Activated T-cell treated with anti-CD3 and anti-CD28 coated beads, Interleukin-2, amount 50 U/mL, for 48 hours (primary cell): Measurements from ENCODE around the gene VMO1.
"Not testable (repeated sequence)": the region's sequence is repeated elsewhere in the genome, so short reads cannot be mapped to it uniquely, and the experiment has no call there.

ENCODE experiments used
- DNase-seq, 2 experiments: peaks; one replicate each; pipeline ENCODE4 v3.0.0-alpha.2; 2020

The VMO1 gene, protein sequence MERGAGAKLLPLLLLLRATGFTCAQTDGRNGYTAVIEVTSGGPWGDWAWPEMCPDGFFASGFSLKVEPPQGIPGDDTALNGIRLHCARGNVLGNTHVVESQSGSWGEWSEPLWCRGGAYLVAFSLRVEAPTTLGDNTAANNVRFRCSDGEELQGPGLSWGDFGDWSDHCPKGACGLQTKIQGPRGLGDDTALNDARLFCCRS

DNA sequence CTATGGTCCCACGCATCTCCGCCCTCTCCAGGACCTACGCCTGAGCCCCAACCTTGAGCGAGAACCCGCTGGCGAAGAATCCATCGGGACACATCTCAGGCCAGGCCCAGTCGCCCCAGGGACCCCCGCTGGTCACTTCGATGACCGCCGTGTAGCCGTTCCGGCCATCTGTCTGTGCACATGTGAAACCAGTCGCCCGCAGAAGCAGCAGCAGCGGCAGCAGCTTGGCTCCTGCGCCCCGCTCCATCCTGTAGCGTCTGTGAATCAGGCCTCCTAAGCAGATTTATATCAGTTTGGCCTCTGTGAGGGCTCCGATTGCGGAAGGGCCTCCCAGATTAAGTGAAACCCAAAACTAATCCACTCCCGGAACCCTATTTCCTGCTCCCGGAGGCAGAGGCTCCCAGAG lies at the start of gene VMO1:
Gene VMO1, minus strand, starts transcription at position 259 of the 406 bp plus-strand sequence. Its CDS starts 12 bp downstream, at position 247.
- peak in 1 of 2 experiments; percentile 39 for DNase-seq

DNA sequence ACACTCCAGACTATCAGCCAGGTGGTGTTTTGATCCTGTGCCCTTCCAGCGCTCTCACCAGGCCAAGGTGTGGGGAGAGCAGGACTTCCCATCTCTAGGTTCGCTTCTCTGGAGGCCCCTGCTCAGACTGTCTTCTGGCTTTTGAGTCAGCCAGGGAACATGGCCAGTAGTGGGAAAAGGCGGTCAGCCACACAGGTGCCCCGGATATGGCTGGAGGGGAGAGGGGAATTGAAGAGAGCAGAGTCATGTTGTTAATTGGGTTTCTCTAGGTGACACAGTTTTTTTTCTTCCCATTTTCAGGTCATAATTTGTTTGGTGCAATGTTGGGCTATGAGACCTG lies 48.5 kb upstream of the VMO1 start:
- DNase-seq: no peak

DNA sequence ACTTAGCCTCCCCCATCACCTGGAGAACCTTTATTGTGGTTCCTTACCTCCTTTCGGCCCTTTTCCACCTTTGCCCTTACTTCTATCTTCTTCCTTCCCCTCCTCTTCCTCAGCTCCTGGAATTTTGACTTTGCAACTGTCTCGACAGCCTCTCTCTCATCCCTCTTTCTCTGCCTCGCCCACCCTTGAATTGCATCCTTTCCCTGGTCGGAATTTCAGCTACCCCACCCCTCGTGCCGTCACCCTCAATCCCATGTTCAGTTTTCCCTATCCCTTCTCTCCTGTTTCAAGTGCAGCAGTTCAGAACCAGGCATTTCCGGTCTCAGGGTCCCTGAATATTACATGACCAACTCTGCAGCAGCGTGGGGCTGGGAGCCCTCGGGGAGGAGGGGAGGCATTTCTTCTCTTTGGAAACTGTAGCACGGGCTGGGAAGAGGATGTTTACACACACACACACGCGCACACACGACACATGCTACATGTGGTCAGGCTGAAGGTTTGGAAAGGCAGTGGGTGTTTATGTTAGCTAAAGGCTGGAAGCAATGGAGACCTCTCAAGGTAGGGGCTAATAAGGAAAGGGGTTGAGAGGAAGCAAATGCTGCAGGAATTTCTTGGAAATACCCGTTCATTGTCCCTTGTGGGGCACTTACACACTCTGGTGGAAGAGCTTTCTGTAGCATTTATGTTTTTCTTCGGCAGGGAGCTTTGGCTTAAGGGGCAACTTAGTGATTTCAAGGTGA lies 47.9 kb upstream of the VMO1 start:
- peak; percentile 28 to 31 for DNase-seq

DNA sequence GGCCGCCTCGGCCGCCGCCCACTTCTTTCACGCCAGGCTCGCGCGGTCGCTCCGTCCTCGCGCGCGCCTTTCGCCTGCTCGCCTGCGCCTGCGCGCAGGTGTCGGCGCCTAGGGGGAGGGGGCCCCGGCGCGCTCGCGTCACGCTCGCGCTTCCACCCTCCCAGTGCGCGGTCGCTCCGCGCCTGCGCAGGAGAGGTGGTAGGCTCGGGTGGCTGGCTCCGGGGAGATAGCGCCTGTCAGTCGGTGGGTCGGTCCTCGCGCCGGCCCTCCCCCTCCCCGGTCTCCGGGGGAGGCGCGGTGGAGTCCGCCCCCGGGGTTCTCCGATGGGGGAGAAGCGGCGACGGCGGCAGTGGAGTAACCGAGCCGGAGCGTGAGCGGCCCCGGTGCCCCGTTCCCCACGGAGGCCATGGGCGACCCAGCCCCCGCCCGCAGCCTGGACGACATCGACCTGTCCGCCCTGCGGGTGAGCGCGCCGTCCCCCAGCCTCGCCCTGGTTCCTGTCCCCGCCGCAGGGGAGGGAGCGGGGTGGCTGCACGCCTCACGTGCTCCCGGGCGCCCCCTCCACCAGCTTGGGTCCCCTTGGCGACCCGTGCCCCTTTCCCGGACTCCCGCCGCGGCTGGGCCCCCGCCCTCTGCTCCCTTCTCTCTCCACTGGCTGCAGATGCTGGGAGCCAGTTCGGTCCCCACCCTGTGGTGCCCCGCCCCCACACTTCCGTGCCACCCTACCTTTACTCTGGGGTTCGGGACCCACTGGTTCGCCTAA lies 47.2 kb upstream of the VMO1 start, which contains the start of gene MINK1:
Gene MINK1, plus strand, starts transcription at position 163 of the 763 bp plus-strand sequence. Its CDS starts 244 bp downstream, at position 407.
- DNase-seq: peak; percentile 89 to 93

DNA sequence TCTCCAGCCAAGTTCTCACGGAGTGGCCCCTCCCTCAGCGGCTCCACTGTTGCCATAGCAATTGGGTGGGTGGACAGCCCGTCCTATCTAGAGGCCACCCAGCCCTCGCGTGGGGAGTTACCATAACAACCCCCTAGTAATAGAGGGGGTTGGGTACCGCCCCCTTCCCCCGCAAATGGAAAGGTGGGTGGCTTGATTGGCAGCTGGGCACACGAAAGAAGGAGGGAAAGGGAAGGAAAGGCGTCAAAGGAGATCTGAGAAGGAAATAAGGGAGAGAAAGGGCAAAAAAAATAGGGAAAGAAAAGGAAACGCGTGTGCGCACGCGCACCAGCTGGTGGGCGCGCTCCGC lies 46.6 kb upstream of the VMO1 start:
- not testable (repeated sequence) for DNase-seq

DNA sequence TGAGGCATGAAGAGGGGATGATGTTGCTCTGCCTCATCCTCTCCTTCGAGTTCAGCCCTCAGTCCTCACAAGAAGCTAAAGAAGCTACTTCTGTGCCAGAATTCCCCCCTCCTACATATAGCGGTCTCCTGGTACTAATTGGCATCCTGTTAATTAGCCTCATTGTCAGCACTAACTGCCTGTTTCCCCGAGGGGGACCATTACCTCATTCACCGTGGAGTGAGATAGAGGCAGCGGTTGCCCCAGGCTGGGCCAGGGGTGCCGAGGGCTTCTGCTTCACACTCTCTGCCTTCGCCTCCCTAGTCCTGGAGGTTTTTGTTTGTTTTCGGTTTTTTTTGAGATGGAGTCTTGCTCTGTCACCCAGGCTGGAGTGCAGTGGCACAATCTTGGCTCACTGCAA lies 41.2 kb upstream of the VMO1 start:
- DNase-seq: no peak

DNA sequence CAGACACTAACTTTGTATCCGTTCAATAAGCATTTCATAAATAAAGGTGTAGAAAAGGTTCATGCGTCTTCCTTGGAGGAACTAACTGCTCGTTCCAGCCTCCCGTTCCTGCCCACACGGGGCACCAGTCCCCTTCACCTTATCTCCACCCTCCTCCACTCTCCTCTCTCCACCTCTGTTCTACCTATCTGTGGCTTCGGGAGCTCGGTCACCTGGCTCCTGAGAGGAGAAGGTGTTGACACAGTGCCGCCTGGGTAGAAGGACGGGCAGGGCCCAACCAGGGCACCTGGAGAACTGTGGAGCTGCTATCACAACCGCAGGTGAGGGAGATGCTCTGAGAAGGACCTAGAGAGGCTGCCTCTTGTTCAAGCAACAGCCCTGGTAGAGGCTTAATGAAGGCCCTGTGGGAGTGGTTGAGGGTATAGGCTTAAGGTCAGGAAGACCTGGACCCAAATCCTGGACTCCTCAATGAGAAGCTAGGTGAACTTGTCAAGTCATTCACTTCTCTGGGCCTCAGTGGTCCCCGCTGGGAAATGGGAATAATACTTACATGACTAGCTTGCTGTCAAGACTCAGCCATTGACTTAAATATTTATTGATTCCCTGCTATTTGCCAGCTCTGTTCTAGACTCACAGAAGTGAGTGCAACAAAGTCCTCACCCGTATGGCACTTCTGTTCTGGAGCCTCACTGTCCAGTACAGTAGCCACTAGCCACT lies 37.4 kb upstream of the VMO1 start:
- no peak for DNase-seq

DNA sequence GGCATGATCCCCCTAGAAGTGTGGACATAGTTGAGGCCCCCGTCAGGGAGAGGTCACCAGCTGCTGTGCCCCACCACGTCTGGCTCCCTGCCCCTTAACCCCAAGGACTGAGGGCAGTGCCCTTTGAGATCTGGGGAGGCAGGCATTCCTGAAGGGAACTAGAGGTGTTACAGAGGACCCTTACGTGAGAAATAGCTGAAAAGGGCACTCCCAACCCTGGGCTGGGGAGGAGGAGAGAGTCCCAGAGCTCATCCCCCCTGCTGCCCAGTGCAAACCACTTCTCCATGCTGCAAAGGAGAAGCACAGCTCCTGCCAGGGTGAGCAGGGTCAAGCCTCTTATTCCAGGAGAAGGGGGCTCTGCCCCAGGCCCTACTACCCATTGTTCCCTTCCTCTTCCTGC lies 36.7 kb upstream of the VMO1 start:
- DNase-seq: no peak

DNA sequence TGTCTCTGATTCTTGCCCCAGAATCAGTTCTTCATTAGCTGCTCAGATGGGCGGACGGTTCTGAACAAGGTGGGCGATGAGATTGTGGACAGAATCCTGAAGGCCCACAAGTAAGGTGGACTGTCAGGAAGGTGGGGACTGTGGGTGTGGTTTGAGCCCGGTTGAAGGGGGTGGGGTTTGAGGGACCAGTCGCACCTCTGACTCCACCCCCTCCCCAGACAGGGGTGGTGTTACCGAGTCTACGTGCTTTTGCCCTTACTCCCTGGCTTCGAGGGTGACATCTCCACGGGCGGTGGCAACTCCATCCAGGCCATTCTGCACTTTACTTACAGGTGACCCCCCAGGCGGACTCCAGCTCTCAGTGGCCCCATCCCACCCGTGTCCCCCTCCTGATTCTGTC lies 32.1 kb upstream of the VMO1 start:
- no peak for DNase-seq

DNA sequence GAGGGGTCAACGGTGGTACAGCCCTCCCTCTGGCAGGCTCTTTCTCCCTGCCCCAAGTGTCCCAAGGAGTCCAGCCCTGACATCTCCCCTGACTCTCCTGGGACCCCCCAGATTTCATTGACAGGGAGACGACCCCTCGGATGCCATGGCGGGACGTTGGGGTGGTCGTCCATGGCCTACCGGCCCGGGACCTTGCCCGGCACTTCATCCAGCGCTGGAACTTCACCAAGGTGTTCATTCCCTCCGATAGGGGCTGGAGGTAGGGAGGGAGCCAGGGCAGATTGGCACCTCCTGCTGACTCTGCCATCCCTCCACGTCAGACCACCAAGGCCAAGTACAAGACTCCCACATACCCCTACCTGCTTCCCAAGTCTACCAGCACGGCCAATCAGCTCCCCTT lies 30.7 kb upstream of the VMO1 start:
- DNase-seq: no peak

DNA sequence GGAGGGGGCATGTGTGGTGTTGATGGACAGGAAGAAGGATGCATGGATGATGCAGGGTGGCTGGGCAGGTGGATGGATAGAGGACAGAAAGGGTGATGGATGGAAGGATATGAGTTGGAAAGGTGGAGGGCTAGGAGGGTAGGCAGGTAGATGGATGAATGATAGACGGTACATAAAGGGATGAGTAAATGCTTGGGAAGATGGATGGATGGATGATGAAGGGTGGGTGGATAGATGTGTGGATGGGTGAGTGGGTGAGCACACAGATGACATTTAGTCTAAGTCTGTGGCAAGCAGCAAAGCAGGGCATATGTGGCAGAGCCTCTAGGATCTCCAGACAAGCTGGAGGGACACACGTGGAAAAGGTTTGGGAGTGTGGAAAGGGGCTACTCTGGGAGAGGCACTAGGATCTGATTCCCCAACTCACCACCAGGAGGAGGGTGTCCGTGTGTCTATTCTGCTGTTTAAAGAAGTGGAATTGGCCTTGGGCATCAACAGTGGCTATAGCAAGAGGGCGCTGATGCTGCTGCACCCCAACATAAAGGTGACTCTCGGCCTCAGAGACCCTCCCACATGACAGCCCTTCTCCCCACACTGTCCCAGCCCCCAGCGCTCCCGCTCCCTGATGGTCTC lies 29.0 kb upstream of the VMO1 start:
- DNase-seq: no peak

DNA sequence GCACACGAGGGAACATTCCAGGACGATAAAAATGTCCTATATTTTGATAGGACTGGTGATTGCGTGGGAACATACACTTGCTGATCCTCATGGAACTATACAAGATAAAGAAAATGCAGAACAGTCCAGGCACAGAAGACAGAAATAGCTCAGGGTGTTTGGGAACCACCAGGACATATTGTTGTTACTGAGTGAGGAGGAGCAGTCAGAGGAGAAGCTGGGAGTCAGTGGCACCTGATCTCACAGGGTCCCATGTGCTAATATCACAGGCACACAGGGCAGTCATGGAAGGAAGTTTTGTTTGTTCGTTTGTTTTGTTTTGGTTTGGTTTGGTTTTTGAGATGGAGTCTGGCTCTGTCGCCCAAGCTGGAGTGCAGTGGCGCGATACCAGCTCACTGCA lies 26.5 kb upstream of the VMO1 start:
- no peak for DNase-seq

DNA sequence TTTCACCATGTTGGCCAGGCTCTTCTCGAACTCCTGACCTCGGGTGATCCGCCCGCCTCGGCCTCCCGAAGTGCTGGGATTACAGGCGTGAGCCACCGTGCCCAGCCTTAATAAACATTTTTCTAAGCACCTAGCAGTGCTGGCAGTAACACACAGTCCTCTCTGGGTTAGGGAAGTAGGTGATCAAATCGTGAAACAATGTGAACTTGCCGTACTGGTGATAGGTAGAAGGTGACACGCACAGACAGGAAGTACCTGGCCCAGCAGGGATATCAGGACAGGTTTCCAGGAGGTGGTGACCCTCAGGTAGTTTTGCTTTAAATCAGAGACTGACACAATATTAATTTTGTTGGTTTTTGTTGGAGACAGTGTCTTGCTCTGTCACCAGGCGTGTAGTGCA lies 25.3 kb upstream of the VMO1 start:
- no peak for DNase-seq

DNA sequence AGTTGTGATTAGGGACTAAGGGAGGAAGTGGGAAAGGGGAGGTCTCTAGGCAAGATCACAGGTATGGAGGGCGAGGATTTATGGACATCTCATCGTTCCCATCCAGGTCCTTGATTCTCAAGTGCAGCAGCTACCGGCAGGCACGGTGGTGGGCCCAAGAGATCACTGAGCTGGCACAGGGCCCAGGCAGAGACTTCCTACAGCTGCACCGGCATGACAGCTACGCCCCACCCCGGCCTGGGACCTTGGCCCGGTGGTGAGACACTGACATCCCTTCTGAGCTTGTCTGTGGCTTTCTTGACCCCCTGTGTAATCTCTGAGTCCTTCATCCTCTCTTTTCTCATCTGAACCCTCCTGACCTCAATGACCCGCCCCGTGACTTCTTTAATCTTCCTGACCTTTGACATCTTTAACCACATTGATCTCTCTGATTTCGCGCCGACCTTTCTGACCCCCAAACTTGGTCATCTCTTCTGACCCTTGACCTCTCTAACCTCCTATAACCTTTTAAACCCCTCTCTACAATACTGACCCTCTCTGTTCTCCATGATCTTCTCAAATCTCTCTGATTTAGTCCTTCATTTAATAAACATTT lies 24.6 kb upstream of the VMO1 start:
- DNase-seq: no peak

DNA sequence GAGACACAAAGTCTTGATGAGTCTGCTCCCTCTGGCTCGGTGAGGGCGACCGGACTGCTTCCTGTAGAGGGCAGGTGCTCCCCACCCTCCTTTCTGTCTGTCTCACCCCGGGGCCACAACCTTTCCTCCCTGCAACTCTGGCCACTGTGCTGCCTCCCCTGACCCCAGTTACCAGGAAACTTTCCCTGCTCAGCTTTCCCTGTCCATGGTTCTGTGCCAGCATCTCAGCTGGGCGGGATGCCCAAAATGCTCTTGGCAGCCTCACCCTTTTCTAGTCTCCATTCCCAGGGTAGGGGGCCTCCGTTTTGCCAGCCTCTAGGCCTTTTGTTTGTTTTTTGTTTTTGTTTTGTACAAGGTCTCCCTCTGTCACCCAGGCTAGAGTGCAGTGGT lies 22.2 kb upstream of the VMO1 start:
- no peak for DNase-seq

DNA sequence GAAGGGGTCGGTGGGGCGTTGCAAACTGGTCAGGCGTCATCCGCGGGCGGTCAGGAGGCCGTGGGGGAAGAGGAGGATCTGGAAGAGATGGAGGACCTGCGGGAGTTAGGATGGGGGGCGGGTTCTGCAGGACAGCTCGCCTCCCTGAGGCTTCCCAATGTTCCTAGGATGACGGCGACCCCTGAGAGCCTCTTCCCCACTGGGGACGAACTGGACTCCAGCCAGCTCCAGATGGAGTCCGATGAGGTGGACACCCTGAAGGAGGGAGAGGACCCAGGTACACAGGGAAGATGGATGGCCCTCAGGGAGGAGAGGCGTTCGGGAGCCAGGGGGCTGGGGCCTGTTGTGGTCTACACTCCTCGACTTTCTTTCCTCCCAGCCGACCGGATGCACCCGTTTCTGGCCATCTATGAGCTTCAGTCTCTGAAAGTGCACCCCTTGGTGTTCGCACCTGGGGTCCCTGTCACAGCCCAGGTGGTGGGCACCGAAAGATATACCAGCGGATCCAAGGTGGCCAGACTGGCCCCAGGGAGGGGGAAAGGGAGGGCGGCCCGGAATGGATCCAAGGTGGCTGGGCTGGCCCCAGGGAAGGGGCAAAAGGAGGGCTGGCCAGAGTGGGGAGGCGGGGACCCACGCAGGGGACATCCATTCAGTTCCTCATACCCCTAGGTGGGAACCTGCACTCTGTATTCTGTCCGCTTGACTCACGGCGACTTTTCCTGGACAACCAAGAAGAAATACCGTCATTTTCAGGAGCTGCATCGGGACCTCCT lies 21.6 kb upstream of the VMO1 start:
- no peak for DNase-seq

DNA sequence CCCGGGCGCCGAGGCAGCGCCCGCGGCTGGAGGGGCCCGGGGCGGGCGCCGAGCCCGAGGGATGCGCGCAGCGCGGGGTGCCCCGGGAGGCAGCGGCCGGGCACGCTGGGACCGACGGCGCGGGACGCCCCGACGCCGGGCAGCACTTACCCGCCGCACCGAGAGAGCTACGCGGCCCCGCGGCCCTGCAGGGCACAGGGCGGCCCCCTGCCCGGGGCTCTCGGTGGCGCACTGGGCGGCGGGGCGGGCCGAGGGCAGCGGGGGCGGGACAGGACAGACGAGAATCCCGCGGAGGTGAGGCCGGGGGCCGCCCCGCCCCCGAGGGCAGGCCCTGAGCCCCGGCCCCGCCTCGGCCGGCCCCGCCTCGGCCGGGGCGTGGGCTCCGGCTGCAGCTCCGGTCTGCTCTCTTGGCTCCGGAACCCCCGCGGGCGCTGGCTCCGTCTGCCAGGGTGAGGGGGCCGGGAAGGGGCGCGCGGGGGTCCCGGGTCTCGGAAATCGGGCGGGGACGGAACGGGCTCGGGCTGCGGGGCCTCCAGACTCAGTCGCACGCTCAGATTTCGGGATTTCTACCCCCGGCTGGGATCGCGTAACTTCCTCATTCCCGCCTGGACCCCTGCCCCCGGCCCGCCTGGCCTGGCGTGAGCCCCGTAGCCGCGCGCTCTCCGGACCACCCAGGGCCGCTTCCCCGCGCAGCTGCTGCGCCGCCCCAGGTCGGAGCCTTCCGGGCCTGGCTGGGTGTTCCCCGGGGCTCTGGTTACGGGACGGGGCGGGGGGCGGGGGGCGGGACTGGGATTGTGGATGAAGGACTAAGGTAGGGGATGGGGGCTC lies 20.8 kb upstream of the VMO1 start, which contains the start of gene PLD2:
Gene PLD2, plus strand, starts transcription at position 376 of the 828 bp plus-strand sequence. CDS start 621 bp downstream, outside the sequence.
- peak; percentile 91 to 93 for DNase-seq

DNA sequence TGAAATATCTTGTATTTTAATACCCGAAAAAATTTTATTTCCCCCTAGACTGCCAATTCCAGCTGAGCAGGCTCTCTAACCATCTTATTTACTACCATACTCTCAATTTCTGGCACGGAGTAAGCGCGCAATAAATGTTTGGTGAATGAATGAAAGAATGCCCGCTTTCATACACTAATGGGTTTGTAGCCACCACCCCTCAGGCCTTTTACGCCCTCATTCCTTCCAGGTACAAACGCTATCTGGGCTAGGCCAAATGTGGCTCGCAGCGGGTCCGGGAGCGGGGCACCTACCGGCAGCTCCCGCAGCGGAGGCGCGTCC lies 20.3 kb upstream of the VMO1 start:
- no peak for DNase-seq

DNA sequence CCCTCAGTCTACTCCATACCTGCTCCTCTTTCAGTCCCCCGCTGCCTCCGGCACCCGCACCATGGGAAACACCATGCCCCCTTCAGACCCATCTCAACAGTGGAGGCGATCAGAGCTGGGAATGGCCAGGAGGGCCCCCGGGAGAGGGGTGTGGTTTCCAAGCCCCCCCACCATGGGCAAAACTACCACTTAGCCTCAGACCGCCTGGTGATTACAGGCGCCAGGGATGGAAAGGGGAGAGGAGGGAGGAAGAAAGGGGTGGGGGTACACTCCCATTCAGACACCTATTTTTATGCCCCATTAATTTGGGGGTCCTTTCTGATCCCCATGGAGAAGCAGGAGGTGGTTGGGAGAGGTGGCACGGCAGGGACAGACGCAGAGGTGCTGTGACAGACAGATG lies 16.1 kb upstream of the VMO1 start, which contains the start of gene C17orf114:
Gene C17orf114, minus strand, starts transcription at position 101 of the 400 bp plus-strand sequence.
- DNase-seq: no peak

DNA sequence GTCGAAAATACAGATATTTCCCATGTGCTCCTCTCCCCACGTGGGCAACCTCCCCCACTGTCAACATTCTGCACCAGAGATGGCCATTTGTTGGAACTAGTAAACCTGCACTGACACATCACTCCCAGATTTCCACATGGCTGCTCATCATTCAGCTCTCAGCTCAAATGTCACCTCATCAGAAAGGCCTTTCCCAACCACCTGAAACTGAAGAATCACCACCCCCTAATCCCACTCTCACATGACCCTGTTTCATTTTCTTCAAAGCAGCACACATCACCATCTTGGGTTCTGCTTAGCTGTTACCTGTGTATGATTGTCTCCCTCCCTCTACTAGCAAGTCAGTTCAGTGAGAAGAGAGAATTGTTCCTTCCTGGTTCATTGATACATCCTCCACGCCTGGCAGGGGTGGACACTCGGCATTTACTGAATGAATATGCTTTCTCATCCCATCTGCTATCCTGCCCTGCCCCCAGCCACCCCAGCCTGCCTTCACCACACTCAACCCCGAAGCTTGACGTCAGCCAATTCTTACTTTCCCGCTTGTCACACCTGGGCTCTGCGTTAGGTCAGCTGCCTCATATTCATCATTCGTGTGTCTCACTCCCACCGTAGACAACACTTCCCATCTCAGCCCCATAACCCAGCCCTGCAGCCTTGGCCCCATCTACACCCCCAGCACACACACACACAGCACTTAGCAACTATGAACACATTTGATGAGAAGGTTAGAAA lies 14.5 kb upstream of the VMO1 start:
- peak in 1 of 2 experiments; percentile 21 for DNase-seq
